GM18508 (cell line): ENCODE results near the gene SPATA6L.

Experiments used
- ATAC-seq: cut with Tn5 transposase; IDR thresholded peaks from one replicate; pipeline ENCODE4 v1.9.1; 2021; ENCODE audit warnings: moderate number of reproducible peaks; ENCODE audit not compliant: insufficient read depth, unreplicated experiment

The SPATA6L gene

GRCh38 chr9:4592295-4592694, 74.0 kb downstream of the SPATA6L start:
- no peak for ATAC-seq

GRCh38 chr9:4591123-4591500, 75.2 kb downstream of the SPATA6L start:
- ATAC-seq = no peak

- no peak for ATAC-seq
Observed at GRCh38 chr9:4590430-4591122, 75.7 kb downstream of the SPATA6L start.

GRCh38 chr9:4588721-4589120, 77.6 kb downstream of the SPATA6L start:
- ATAC-seq = no peak

- ATAC-seq = no peak
Observed at GRCh38 chr9:4585135-4585534, 81.1 kb downstream of the SPATA6L start.

GRCh38 chr9:4584636-4585035, 81.6 kb downstream of the SPATA6L start:
- no peak for ATAC-seq

- ATAC-seq = no peak
Observed at GRCh38 chr9:4583001-4583400, 83.3 kb downstream of the SPATA6L start.

GRCh38 chr9:4581861-4582565, 84.3 kb downstream of the SPATA6L start:
- no peak for ATAC-seq

GRCh38 chr9:4581035-4581760, 85.1 kb downstream of the SPATA6L start:
- ATAC-seq = no peak

GRCh38 chr9:4579001-4579400, 87.3 kb downstream of the SPATA6L start:
- no peak for ATAC-seq

GRCh38 chr9:4576448-4576847, 89.8 kb downstream of the SPATA6L start:
- no peak for ATAC-seq

GRCh38 chr9:4575997-4576396, 90.3 kb downstream of the SPATA6L start:
- ATAC-seq = no peak

- no peak for ATAC-seq
Observed at GRCh38 chr9:4574657-4575243, 91.5 kb downstream of the SPATA6L start.

- no peak for ATAC-seq
Observed at GRCh38 chr9:4573634-4574389, 92.5 kb downstream of the SPATA6L start.

- ATAC-seq = no peak
Observed at GRCh38 chr9:4573176-4573575, 93.1 kb downstream of the SPATA6L start.

GRCh38 chr9:4572184-4572826, 94.0 kb downstream of the SPATA6L start:
- no peak for ATAC-seq

GRCh38 chr9:4569101-4569500, 97.2 kb downstream of the SPATA6L start:
- no peak for ATAC-seq

- no peak for ATAC-seq
Observed at GRCh38 chr9:4567601-4568000, 98.7 kb downstream of the SPATA6L start.

- no peak for ATAC-seq
Observed at GRCh38 chr9:4566806-4567205, 99.5 kb downstream of the SPATA6L start.

GRCh38 chr9:4563105-4563504, 103.2 kb downstream of the SPATA6L start:
- no peak for ATAC-seq
